A204.1 (cell line): ENCODE measurements around the gene DCLK1.

Experiments used
- FAIRE-seq: peaks from 2 replicates; lab custom pipeline; 2012; peaks lifted over from hg19 to GRCh38; lab: Jason Lieb, UNC

DCLK1 gene

DNA sequence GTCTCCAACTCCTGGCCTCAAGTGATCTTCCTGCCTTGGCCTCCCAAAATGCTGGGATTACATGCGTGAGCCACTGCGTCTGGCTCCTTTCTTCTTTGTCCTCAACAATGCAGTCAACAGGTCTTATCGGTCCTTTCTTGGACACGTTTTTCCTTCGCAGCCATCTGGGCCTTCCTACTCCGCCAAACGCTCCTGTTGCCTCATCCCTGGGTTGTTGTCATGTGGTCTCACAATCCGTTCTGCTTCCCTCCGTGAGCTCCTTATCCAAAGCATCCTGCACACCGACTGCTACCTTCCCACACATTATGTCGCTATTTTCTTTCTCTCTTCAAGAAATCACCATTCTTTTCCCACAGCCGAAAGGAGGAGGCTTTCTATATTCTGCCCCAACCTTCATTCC is 306.8 kb downstream of the DCLK1 start:
- FAIRE-seq, result no peak

DNA sequence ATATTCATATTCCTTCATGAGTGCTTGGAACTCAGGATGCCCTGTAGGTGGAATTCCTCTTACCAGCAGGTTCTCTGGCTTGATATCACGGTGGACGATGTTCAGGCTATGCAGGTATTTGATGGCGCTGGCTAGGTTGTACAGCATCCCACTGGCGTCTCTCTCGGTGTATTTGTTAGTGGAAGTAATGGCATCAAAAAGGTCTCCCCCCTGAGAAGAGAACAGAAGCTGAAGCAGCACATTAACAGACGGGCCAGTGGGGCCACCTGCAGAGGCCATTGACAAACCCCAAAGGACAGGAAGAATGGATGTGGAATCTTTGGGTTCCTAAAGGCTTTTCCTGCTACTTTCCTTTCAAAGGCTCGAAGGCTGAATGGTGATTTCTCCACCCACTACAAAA is 308.5 kb downstream of the DCLK1 start:
- no peak for FAIRE-seq

DNA sequence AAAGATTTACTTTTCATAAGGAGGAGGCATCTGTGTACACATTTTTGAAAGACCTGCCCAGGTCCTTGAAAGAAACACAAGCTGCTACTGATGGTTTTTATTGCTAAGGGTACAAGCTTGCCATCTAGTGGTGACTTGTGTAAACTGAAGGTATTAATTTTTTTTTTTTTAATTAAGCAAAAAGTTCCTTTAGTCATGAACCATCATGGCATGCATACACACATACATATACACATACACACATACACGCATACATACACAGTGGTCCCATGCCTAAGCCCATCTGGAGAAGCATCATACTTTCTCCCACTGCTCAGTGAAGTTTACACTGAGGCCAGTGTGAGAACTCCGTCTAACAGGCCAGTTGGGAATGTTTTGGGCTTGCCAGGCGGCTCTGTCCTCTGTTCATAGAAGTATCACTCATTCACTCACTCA is 312.5 kb downstream of the DCLK1 start:
- peak; percentile 92 for FAIRE-seq

DNA sequence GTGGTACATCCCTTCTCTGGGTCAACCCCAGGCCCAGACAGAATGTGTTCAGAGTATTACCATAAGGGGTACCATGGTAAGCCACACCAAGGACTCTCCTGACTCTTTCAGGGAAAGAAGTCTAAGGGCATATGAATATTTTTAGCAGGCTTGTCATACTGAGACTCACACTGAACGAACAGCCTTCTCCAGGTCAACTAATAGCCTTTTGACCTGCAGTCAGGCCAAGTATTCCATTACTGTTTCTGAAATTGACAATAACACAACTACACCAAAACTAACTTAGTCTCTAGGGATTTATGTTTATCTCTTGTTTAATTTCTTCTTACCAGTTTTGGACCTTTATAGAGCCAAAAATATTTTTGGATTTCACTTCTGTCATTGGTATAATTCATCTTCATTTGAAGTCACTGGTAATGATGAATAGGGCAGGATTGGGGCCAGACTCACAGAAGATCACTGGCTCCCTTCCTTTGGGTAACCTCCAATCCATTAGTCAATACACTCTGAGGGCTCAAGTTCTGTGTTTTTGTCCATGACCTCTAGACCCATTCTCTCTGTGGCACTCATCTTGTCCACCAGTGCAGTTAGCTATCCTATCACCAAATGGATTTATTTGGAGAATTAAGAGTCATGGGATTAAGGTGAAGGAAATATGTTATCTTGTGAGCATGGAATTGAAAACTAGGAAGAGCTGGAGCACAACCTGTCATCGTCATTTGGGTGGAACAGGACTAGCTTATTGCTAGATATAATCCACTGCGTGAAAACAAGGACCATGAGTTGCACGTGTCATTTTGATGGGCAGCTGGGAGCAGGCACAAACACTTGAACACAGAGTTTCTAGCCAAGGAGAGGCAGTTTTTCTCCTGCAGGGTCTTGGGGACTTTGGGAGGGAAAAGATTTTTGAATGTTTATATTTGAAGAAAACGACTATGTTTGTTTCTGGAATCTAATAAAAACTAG is 313.3 kb downstream of the DCLK1 start:
- FAIRE-seq, result no peak

DNA sequence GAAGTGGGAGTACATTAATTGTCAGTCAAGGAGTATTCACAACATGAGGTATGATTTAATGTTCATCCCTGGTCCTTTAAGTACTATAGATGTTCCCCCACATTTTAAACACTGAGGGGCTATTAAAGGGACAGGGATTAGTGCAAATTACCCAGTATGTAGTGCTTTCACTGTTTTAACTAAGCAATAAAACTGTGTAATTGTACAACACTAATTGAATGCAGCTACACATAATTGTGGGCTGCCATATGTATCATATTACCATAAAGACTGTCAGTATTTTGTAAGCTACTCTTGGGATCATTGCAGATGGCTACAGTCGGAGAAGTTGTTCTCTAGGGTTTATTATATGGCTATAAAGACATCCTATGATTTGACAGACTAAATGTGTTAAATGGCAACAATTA is 316.6 kb downstream of the DCLK1 start:
- FAIRE-seq, result no peak

DNA sequence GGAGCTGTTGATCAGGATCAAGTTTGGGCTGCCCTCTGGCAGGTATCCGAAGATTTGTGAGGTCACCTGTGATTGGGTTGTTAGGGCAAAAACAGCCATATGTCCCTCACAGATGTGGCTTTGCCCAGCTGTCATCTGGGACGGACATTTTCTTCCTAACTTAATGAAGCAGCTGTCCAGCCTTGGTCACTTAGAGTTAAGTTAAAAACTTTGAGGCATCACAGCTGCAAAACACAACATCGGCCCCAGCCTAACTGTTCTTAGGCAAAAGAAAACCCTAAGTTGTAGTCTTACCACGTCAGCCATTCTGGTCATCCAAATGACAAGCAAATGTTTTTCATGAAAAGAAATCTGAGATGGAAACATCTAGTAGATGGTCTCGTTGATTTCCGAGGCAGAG is 318.4 kb downstream of the DCLK1 start:
- no peak for FAIRE-seq

DNA sequence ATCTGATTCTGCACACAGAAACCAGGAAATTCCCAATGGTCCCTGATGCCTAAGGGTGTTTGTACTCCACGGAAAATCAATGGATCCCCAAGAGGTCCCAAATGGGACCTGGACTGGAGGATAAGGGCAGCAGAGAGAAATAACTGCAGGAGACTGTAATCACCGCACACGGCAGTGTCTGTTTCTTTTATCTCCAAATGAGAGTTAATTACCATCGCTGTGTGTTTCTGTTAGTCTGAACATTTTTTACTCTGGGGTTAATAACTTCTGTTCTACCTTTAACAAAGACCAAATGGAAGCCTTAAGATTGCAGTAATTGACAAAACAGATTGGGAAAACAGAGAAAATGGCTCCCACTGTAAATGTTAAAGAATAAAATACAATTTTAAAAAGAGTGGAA is 320.9 kb downstream of the DCLK1 start:
- FAIRE-seq, result no peak

DNA sequence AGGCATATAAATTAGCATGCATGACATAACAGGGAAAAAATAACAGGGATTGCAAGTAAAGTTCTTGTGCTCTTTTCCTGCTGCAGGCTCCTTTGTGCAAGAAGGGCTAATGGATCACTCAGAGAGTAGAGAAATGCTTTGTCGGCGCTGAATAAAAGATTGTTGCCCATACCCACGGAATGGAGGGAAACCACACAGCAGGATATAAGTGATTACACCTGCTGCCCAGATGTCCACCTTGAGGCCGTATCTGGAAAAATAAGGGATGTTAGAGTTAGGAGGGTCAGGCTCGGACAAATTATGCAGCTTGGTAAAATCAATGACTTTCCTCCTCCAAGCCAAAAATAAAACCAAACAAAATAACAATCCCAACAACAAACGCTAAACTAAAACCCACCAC is 322.3 kb downstream of the DCLK1 start:
- no peak for FAIRE-seq

DNA sequence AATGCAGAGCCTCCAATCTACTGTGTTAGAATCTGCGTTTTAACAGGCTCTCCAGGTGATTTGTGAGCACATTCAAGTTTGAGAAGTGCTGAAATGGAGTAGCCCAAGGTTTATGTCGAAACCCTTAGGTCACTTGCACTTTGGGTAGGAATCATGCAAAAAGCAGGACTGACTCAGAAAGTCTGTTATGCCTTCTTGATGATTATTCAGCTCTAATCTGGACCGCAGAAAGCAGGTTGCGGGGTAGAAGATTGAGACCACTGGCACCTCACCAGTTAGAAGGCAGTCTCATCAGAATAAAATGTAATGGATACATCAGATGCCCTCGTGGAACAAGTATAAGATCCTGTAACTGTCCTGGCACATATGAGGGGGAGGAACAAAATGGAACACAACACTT is 326.3 kb downstream of the DCLK1 start:
- FAIRE-seq, result no peak

DNA sequence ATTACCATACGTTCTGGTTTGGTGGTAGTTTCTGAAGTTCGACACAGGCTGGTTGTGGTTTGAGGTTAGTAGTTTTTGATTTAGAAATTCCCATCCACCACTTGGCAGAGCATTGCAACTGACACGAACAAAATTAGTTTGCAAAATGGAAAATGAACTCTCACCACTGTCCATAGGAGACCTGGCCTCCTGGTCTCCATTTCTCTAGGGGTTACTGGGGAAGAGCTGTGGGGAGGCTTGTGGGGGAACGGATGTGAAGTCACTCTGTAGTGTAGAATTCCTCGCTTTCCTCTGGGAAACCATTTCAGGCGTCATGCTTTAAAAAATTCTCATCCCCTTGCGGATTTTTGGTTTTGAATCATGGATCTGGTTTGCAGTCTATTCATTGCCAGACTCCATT is 333.2 kb downstream of the DCLK1 start:
- no peak for FAIRE-seq

DNA sequence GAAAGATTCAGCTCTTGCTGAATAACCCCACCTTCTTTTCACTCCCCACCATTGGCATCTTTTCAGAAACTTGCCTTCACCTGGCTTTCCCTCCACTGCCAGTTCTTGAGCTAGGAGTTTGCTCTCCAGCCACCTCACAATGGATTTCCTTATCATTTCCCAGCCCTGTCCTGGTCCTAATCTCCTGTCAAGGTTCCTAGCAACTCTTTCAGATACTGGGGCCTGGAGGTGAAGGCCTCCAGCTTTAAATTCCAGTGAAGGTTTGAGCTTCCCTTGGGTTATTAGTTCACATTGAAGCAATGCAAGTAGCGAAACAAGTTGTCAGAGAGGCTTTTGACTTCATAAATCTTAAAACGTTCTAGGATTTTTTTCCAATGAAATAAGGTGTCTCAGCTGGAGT is 333.9 kb downstream of the DCLK1 start:
- FAIRE-seq, result no peak

DNA sequence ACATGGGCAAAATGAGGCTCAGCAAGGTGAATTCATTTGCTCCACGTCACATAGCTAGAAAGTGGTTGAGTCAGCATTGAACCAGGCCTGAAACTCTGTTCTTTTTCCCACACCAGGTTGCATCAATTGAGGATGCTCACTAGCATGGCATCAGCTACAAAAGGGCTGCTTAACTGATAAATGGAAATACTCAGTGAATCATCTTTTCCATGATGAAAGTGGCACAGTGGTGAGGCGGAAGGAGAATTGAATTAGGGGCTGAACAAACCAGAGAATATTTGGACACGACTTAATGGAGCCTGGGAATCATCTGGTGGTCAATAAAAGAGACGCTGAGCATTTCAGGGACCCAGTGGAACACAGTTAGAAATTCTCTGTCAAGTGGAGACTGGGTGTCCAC is 334.6 kb downstream of the DCLK1 start:
- no peak for FAIRE-seq

DNA sequence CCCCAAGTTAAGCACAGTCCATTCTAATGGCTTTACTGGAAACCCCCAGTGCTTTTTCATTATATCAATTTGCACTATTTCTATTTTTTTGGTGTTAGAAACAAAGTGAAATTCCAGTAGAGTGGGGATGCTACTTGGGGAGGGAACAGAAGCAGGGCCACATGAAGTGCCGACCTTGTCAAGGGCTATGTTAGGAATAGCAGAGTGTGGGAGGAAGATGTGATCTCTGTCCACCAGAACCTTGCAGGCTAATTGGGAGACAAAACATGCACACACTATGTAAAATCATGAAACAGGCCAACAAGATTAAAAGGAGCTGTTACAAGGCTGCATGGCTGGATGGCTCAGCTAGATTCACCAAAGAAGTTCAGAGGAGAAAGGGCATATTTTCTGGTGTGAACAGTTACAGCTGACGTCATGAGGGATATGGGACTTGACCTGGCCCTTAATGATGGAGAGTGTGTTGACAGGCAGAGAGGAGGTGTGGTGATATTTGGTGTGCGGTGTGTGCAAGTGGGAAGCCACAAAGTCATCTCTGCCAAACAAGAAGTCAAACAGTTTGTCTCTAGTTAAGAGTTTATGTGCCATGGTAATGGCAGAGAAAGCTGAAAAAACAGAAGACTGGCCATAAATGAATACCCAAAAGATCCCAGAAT is 336.3 kb downstream of the DCLK1 start:
- no peak for FAIRE-seq

DNA sequence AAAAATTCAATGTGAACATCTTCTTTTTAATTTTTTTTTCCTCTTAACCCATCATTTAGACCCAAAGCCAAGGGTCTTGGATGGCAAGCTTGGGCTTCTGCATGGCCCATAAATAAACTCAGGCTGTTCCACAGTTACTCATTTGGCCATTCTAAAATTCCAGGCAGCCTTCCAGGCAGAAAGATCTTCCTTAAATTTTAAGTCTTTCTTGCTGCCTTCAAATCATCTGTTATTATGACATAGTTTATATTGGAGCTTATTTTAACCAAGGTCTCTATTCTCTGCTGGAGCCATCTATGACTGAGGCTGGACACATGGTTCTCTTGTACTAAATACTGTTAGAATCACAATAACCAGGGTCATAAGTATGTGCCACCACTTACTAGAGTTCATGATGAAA is 337.4 kb downstream of the DCLK1 start:
- no peak for FAIRE-seq

DNA sequence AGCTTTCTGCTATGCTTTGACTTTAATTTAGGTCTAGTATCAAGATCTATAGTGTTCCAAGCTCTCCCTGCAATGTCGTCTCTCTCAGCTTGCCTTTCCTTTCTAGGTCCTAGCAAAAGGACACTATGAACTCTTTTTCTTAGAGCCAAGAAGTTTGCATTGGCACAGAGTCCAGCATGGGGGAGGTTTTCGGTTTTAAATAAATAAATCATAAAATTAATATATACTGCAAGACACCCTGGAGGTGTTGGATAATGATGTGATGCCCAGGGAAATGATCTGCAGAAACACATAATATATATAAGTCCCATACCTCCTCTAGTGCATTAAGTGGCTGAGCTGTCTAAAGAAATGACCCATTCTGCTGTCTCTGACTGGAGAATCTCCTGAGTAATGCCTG is 338.3 kb downstream of the DCLK1 start:
- FAIRE-seq, result no peak

DNA sequence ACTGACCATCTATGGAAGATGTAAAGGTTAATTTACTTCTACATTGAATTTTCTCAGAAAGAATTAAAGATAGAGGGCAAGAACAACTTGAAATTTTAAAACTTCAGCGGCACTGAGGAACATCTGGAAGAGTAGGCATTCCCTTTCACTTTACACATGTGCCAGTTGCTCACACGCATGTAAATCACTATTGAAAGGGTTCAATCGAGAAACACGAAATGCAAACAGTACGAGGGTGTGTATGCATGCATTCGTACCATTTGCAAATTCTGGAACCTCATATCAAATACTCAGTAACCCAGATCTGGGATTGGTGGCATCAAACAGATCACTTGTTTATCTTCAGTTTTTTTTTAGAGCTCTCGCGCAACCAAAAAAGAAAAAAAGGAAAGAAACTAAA is 339.2 kb downstream of the DCLK1 start:
- no peak for FAIRE-seq

DNA sequence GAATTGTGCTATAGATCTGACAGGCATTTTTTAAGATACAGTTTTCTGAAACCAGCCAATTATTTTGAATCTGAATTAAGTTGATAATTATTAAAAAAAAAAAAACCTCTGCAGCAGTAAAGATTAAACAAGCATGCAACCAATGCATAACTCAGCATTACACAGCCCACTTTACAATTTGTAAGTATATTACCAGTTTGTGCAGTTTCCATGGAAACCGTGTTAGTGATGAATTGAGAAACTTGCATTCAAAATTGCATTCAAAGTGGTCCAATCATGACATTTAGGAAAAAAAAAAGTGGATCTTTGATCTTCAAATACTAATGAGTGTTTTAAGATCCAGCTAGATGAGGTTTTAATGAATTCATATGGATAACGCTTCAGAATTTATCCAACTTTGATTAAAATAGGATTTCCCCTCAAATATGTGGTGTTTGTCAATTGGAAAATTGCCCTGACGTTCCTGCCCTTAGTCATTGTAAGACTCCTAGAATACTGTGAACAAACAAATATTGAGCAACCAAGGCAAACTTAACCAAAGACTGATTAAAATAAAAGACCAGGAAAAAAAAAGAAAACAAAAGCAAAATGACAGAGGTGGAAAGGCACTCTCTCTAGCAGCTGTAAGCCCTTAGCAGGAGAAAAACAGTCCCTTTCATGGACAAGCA is 339.9 kb downstream of the DCLK1 start:
- no peak for FAIRE-seq

DNA sequence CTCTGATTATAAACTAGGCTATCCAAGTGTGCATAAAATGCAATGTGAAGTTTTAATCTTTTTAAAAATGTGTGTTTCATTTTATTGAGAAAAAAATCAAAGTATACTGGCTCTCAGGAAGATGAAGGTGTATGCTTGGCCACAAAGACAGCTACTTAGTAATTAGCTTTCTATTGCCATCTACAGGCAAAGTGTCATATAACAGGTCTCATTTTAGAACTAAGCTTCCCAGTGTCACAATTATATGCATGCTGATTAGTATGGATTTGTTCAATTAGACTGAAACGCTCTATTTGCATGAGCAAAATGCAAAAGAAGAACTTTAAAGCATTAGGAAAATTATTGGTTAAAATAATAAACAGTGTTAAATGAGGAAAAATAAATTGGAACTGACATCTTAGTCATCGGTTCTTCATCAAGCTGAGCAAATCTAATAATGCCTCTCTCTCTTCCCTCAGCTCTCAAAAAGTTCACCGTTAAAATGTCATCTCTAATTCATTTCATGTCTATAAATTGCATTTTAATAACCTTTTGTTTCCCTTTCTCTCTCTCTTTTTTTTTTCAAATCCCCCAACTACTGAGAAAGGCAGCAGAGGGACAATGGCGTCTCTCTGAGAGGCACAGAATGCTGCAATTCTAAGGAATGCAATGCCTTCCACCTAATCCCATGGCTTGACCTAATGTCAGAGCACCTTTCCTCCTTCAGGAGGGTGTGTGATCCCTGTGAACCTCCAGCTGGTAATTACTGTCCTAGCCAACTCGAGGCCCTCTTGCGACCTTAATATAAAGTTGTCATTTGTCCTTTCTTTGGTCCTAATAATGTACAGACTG is 341.6 kb downstream of the DCLK1 start:
- peak; percentile 88 for FAIRE-seq

DNA sequence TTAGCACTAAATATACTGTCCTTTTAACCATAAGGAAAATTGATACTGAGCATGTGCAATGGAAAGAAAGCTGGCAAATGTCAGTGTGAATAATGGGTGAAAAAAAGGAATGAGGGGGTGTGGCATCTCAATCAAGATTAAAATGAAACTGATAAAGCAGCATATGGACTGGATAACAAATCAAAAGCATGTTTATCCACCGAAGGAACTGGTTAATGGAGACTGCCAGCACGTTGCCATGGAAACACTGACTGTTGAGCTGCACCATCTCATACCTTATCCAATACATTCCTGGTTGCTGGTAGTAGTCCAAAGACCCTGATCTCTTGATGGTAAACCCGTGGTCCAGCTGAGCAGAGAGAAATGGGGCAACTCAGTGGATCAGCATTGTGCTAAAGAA is 343.2 kb downstream of the DCLK1 start:
- FAIRE-seq, result no peak

DNA sequence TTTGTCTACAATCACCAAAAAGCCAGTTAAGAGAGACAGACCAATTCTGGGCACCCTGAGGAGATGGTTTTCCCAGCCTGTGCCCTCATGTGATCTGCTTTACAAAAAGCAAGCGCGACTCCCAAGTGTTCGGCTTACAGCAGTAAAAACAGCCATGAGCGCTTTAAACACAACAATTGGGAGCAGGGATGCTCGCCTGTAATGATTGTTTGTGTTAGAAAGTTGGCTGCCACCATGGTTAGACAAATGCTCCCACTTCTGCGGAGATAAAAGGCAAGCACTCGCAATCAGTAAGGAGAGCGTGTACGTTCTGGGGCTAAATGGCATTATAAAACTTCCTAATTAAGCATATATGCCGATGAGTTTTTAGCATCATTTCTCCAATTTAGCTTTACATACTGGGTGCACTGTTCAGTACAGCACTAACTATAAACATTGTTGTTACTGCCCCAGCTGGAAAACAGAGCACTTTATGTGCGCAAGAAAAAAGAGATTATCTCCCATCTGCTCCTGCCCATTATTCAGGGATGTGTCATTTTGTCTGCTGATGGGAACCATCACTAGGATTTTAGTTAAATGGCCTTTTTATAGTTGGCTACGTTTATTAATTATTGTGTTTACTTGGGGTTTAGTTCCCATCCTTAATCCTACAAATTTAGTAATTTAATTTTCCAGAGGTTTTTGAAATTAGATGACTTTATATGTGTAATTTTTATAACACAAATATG is 345.4 kb downstream of the DCLK1 start:
- no peak for FAIRE-seq

DNA sequence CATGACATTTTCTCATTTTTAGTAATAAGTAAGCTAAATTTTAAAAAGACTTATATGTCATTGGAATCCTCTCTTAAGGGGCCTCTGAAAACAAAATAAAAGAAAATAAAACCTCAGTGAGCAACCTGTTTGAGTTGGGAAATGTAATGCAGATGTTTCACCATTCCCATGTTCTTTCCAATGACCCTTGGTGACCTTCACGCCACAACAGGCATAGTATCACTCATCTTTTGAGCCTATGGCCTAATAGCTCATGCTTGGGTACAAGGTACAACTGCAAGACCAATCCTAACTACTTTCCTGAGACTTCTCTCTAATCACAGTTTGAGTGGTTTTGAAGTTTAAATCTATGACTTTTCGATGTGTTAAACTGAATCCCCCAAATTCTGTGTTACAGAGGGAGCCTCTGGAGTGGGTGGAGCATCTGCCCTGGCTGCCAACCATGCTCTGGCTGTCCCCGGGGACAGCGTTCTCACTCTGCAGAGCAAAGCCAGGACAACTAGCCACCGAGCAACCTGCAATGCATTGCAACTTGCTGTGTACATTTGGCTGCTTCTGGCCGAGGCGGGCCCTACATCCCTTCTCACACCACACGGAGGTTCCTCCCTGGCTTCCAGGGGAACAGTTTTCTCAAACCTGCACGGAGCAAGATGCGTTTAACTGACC is 346.8 kb downstream of the DCLK1 start:
- no peak for FAIRE-seq
